Left lung (tissue), 10 donors: ENCODE results near the gene SVEP1. TPM values are rescaled to one million over a fixed set of nuclear protein-coding genes. Genes with fewer than 3 reads are reported as not detected.
"Not testable (repeated sequence)": the region's sequence is repeated elsewhere in the genome, so short reads cannot be mapped to it uniquely, and the experiment has no call there.

Source experiments
- ATAC-seq: fragments of 200-7000 bp; cut with Tn5 transposase; one replicate; pipeline ENCODE4 v1.9.1; 2020; ENCODE audit warnings: moderate library complexity
- DNase-seq, 4 donors: peaks; one replicate each; pipeline ENCODE4 v3.0.0-alpha.2; 2013 to 2020
- H3K27ac ChIP-seq, 2 donors: fragments of 200-600 bp; sonication (generic) in 1 of 2; one replicate each; pipeline versions ENCODE4 v1.5.0 to v1.8.0; 2020 to 2021
- H3K27me3 ChIP-seq, 2 donors: fragments of 200-600 bp; sonication (generic) in 1 of 2; one replicate each; pipeline versions ENCODE4 v1.5.0 to v1.8.0; 2020 to 2021
- H3K36me3 ChIP-seq, 2 donors: fragments of 200-600 bp; sonication (generic) in 1 of 2; one replicate each; pipeline versions ENCODE4 v1.5.0 to v1.8.0; 2020 to 2021
- H3K4me1 ChIP-seq, 2 donors: fragments of 200-600 bp; one replicate each; pipeline ENCODE4 v1.8.0; 2021
- H3K4me3 ChIP-seq, 2 donors: fragments of 200-600 bp; sonication (generic) in 1 of 2; one replicate each; pipeline versions ENCODE4 v1.5.0 to v1.8.0; 2020 to 2021; ENCODE audit warnings: mild to moderate bottlenecking in 1 of 2
- H3K9me3 ChIP-seq, 2 donors: fragments of 200-600 bp; sonication (generic) in 1 of 2; one replicate each; pipeline versions ENCODE4 v1.5.0 to v1.8.0; 2020 to 2021
- CTCF ChIP-seq, 2 donors: fragments of 200-600 bp; sonication (generic) in 1 of 2; IDR thresholded peaks; one replicate each; pipeline versions ENCODE4 v1.5.0 to v1.8.0; 2021; ENCODE audit warnings: antibody characterized with exemption in 2 of 2
- intact Hi-C, 2 donors: fragments of 100-400 bp; cut with DNase I; formaldehyde crosslinking; loops; one replicate each; pipeline versions ENCODE4 v1.11.2 to v1.14.2; 2022
- polyA plus RNA-seq, 6 donors: library from polyadenylated mRNA; unstranded; fragments of 120-200 nt; gene quantifications; one replicate each; pipeline ENCODE4 v1.2.1, GENCODE V29; 2013; ENCODE audit not compliant: insufficient read length in 6 of 6
- total RNA-seq, 2 donors: library from RNA; stranded (reverse); fragmentation: NEBNext Ultra II Directional; extraction: Animal tissue kit (Norgen Biotek cat#: 25700); gene quantifications; one replicate each; pipeline ENCODE4 v1.2.1, GENCODE V29; 2021
- donor health status: DM: no; HTN: yes; CAD: no.
- donor health status: DM: no; HTN: no; CAD: no.

The SVEP1 gene
- total and polyA plus RNA-seq, 8 donors: 21.7 to 36.2 (median 27.7) TPM

DNA sequence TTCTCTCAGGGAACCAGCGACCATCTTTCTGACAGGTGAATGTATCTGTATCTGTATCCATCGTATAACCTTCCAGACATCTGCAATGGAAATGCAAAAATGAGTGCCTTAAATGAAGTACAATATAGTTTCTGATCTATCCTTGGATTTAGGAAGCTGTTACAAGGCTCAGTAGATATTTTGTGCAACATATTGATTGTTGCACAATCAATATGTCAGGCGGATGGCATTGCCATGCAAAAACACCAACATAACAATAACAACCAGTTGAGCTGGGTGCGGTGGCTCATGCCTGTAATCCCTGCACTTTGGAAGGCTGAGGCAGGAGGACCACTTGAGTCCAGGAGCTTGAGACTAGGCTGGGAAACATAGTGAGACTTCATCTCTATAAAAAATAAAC, 175.1 kb downstream of the SVEP1 start:
- H3K27me3 ChIP-seq: no peaks in the 10 kb centered on the region
- H3K36me3 ChIP-seq: no peaks in the 10 kb centered on the region
- no peak for TF ChIP-seq CTCF (IDR thresholded peaks at IDR 0.05)
- no peaks in the 10 kb centered on the region for H3K9me3 ChIP-seq
- H3K4me1 ChIP-seq: no peaks in the 10 kb centered on the region
- intact Hi-C loops: no loop called here
- no peak for ATAC-seq
- no peak overlapping the region for H3K27ac ChIP-seq
- no peak for DNase-seq
- no peak overlapping the region for H3K4me3 ChIP-seq

- no peaks in the 10 kb centered on the region for H3K4me1 ChIP-seq
- no peak for TF ChIP-seq CTCF (IDR thresholded peaks at IDR 0.05)
- H3K27me3 ChIP-seq: no peaks in the 10 kb centered on the region
- intact Hi-C loops: no loop called here
- ATAC-seq (no peak), DNase-seq (no peak)
- H3K36me3 ChIP-seq: no peaks in the 10 kb centered on the region
- H3K27ac ChIP-seq: no peak overlapping the region
- H3K9me3 ChIP-seq: peaks cover 0 to 3% of the 10 kb centered on the region in 2 donors
- H3K4me3 ChIP-seq: no peak overlapping the region
Observed at GRCh38 chr9:110399983-110400382, 179.6 kb downstream of the SVEP1 start.

- H3K27ac ChIP-seq, DNase-seq, H3K4me1 ChIP-seq, H3K9me3 ChIP-seq, ATAC-seq, H3K27me3 ChIP-seq, H3K36me3 ChIP-seq, intact Hi-C loops, H3K4me3 ChIP-seq: not testable (repeated sequence)
Observed at GRCh38 chr9:110398992-110399391, 180.5 kb downstream of the SVEP1 start.

DNA sequence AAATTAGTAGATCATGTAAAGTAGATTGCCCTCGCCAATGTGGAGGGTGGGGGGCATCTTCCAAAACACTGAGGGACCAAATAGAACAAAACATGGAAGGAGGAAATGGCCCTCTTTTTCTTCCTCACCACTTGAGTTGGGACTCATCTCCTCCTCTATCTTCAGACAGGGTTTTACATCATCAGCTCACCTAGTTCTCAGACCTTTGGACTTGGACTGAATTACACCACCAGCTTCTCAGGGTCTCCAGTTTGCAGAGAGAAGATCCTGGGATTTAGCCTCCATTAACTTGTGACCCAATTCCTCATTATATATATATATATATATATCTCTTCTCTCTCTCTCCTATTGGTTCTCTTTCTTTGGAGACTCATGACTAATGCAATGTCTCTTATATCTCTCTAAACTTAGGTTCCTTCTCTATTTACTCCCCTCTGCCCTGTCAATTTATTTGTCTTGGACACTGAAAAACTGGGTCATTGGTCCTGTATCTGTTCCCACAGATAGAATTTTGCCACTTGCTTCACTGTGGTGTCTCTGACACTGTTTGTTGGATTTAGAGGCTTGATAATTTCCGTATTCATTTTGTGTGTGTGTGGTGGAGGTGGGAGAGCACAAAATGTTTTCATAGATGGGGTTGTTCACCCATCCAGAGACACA, 187.6 kb downstream of the SVEP1 start:
- DNase-seq (no peak), ATAC-seq (no peak)
- Histone ChIP-seq H3K27ac (no peak overlapping the region), H3K36me3 (no peaks in the 10 kb centered on the region), H3K4me1 (no peaks in the 10 kb centered on the region), H3K27me3 (no peaks in the 10 kb centered on the region), H3K9me3 (no peaks in the 10 kb centered on the region), H3K4me3 (no peak overlapping the region)
- intact Hi-C loops: no loop called here
- no peak for TF ChIP-seq CTCF (IDR thresholded peaks at IDR 0.05)

GRCh38 chr9:110389148-110389750, 190.3 kb downstream of the SVEP1 start:
- DNase-seq (no peak), ATAC-seq (no peak)
- H3K36me3 ChIP-seq: no peaks in the 10 kb centered on the region
- no peaks in the 10 kb centered on the region for H3K27me3 ChIP-seq
- no peaks in the 10 kb centered on the region for H3K9me3 ChIP-seq
- intact Hi-C loops: no loop called here
- H3K4me1 ChIP-seq: no peaks in the 10 kb centered on the region
- TF ChIP-seq CTCF (IDR thresholded peaks at IDR 0.05): no peak
- H3K27ac ChIP-seq: no peak overlapping the region
- H3K4me3 ChIP-seq: no peak overlapping the region

GRCh38 chr9:110383491-110383890, 196.1 kb downstream of the SVEP1 start:
- Histone ChIP-seq H3K4me1 (no peaks in the 10 kb centered on the region), H3K4me3 (no peak overlapping the region), H3K27ac (no peak overlapping the region), H3K27me3 (no peaks in the 10 kb centered on the region), H3K9me3 (no peaks in the 10 kb centered on the region), H3K36me3 (no peaks in the 10 kb centered on the region)
- intact Hi-C loops: no loop called here
- no peak for TF ChIP-seq CTCF (IDR thresholded peaks at IDR 0.05)
- DNase-seq: no peak
- ATAC-seq: no peak
